Calu3 (cell line): Measurements from ENCODE around the gene MIEN1. TPM values are rescaled to one million over a fixed set of nuclear protein-coding genes. Genes with fewer than 3 reads are reported as not detected.
"Not testable (repeated sequence)": the region's sequence is repeated elsewhere in the genome, so short reads cannot be mapped to it uniquely, and the experiment has no call there.

ENCODE experiments used
- BruUV-seq: library from RNA; stranded (reverse); fragments of 400-500 nt; replicated peaks from 2 replicates; lab custom pipeline; 2021; lab: Mats Ljungman, UMichigan
- CTCF ChIA-PET: fragments of 300-600 bp; sonication (Branson Sonifier 250); formaldehyde crosslinking; loops from one replicate; lab custom pipeline; 2022; ENCODE audit warnings: antibody characterized with exemption; lab: Charles Lee
- DNase-seq: peaks from one replicate; pipeline ENCODE4 v3.0.0; 2022
- H3K27ac Mint-ChIP-seq: one replicate; pipeline ENCODE4 v1.8.0; 2022; ENCODE audit warnings: mixed read lengths; ENCODE audit not compliant: unreplicated experiment
- H3K27me3 Mint-ChIP-seq: one replicate; pipeline ENCODE4 v1.8.0; 2022; ENCODE audit warnings: mixed read lengths; ENCODE audit not compliant: unreplicated experiment
- H3K36me3 Mint-ChIP-seq: one replicate; pipeline ENCODE4 v1.8.0; 2022; ENCODE audit warnings: mild to moderate bottlenecking, moderate library complexity, mixed read lengths; ENCODE audit not compliant: insufficient read depth, unreplicated experiment
- H3K4me1 Mint-ChIP-seq: one replicate; pipeline ENCODE4 v1.8.0; 2022; ENCODE audit warnings: mild to moderate bottlenecking, low read depth, mixed read lengths; ENCODE audit not compliant: unreplicated experiment
- H3K4me3 Mint-ChIP-seq: one replicate; pipeline ENCODE4 v1.8.0; 2022; ENCODE audit warnings: mild to moderate bottlenecking, low read depth, moderate library complexity, mixed read lengths; ENCODE audit not compliant: unreplicated experiment
- H3K9me3 Mint-ChIP-seq: one replicate; pipeline ENCODE4 v1.8.0; 2022; ENCODE audit warnings: low read depth, mixed read lengths; ENCODE audit not compliant: unreplicated experiment
- CTCF ChIP-seq: fragments of 200-600 bp; IDR thresholded peaks from one replicate; pipeline ENCODE4 v1.8.0; 2022; ENCODE audit warnings: antibody characterized with exemption; ENCODE audit not compliant: unreplicated experiment
- intact Hi-C: fragments of 100-400 bp; cut with micrococcal nuclease; formaldehyde crosslinking; loops from one replicate; pipeline ENCODE4 v1.10.0; 2022; ENCODE audit not compliant: unreplicated experiment
- total RNA-seq: library from RNA; stranded (reverse); gene quantifications from 2 replicates; pipeline ENCODE4 v1.2.3, GENCODE V29; 2022

The MIEN1 gene
- total RNA-seq, 1 experiment from 2014 or later = 2,121 TPM

GRCh38 chr17:39699818-39700147 is 30.5 kb downstream of the MIEN1 start, which contains the start of gene ERBB2:
Gene ERBB2, plus strand, starts transcription at chr17:39700064. Its CDS starts 175 bp downstream, at chr17:39700239.
- peak within 1 kb of the TSS; percentile 67 for H3K27ac Mint-ChIP-seq
- no TSS peak for BruUV-seq
- intact Hi-C loops = loop anchor here (1.0 to 5.0 kb wide), 7 partner anchors 8 to 718 kb away; partner anchors contain the start of genes STARD3 and TOP2A
- peak; percentile 100 for DNase-seq
- no peaks in the 10 kb centered on the region for H3K9me3 Mint-ChIP-seq
- peak within 1 kb of the TSS; percentile 71 for H3K4me3 Mint-ChIP-seq
- TF ChIP-seq CTCF = no peak
- H3K27me3 Mint-ChIP-seq = no peaks in the 10 kb centered on the region
- CTCF ChIA-PET = interaction anchor here (0.6 to 161.2 kb wide), 59 partner anchors 15 to 1894 kb away, joined by 3 to 42089 read pairs (median 5); partner anchors contain the start of genes CDK12, ERBB2, GRB7 and GSDMA
- H3K4me1 Mint-ChIP-seq = peaks cover 68% of the 10 kb centered on the region
- peaks cover 62% of the 10 kb centered on the region for H3K36me3 Mint-ChIP-seq

- CTCF ChIA-PET = interaction anchor here (0.6 to 161.2 kb wide), 54 partner anchors 16 to 1893 kb away, joined by 3 to 42089 read pairs (median 5); partner anchors contain the start of genes CDK12, ERBB2, GRB7 and GSDMA
- TSS peak; percentile 86 for BruUV-seq
- H3K4me1 Mint-ChIP-seq = peaks cover 68% of the 10 kb centered on the region
- peak overlapping the region; percentile 71 for H3K4me3 Mint-ChIP-seq
- not testable (repeated sequence) for H3K9me3 Mint-ChIP-seq, H3K27me3 Mint-ChIP-seq
- peak overlapping the region; percentile 67 for H3K27ac Mint-ChIP-seq
- H3K36me3 Mint-ChIP-seq = peaks cover 57% of the 10 kb centered on the region
- intact Hi-C loops = loop anchor here (1.0 kb wide), 1 partner anchor 8 kb away; no protein-coding TSS in a partner anchor
- DNase-seq = peak; percentile 80
These were observed 31.0 kb downstream of the MIEN1 start for GRCh38 chr17:39699157-39699817.

GRCh38 chr17:39697961-39698360 is 32.4 kb downstream of the MIEN1 start:
- no peaks in the 10 kb centered on the region for H3K9me3 Mint-ChIP-seq
- TF ChIP-seq CTCF = no peak
- intact Hi-C loops = no loop called here
- no peaks in the 10 kb centered on the region for H3K27me3 Mint-ChIP-seq
- H3K4me1 Mint-ChIP-seq = peaks cover 57% of the 10 kb centered on the region
- H3K27ac Mint-ChIP-seq = no peak overlapping the region
- BruUV-seq = no TSS peak
- H3K36me3 Mint-ChIP-seq = peaks cover 44% of the 10 kb centered on the region
- CTCF ChIA-PET = interaction anchor here (0.6 to 161.2 kb wide), 16 partner anchors 17 to 1164 kb away, joined by 3 to 42089 read pairs (median 42); partner anchors contain the start of genes ERBB2, GRB7, GSDMA and GSDMB
- no peak overlapping the region for H3K4me3 Mint-ChIP-seq
- no peak for DNase-seq

GRCh38 chr17:39696731-39697130 is 33.6 kb downstream of the MIEN1 start:
- TF ChIP-seq CTCF = no peak
- Mint-ChIP-seq H3K4me1 (peaks cover 45% of the 10 kb centered on the region), H3K27ac (no peak overlapping the region), H3K4me3 (no peak overlapping the region), H3K36me3 (peaks cover 32% of the 10 kb centered on the region), H3K9me3 (no peaks in the 10 kb centered on the region), H3K27me3 (no peaks in the 10 kb centered on the region)
- no TSS peak for BruUV-seq
- intact Hi-C loops = no loop called here
- DNase-seq = peak; percentile 82
- CTCF ChIA-PET = interaction anchor here (0.5 to 161.2 kb wide), 26 partner anchors 18 to 1047 kb away, joined by 3 to 42089 read pairs (median 6); partner anchors contain the start of genes ERBB2, GRB7, GSDMA and GSDMB
